Activated CD8-positive, alpha-beta memory T cell treated with anti-CD3 and anti-CD28 coated beads, Interleukin-2, amount 50 U/mL, for 1 hour (primary cell): ENCODE data around the gene DLG5.

Experiments used
- DNase-seq: peaks from one replicate; pipeline ENCODE4 v3.0.0-alpha.2; 2020; ENCODE audit errors: extremely low read depth

Gene DLG5

GRCh38 chr10:77911535-77912123 lies 14.9 kb downstream of the DLG5 start:
- no peak for DNase-seq

GRCh38 chr10:77910524-77911145 lies 15.9 kb downstream of the DLG5 start:
- no peak for DNase-seq

- DNase-seq = no peak
Observed at GRCh38 chr10:77909749-77910375, 16.7 kb downstream of the DLG5 start.

GRCh38 chr10:77909021-77909748 lies 17.4 kb downstream of the DLG5 start:
- no peak for DNase-seq

GRCh38 chr10:77907900-77908717 lies 18.4 kb downstream of the DLG5 start:
- DNase-seq = no peak

GRCh38 chr10:77907462-77907861 lies 19.1 kb downstream of the DLG5 start:
- DNase-seq = no peak

- no peak for DNase-seq
Observed at GRCh38 chr10:77906951-77907421, 19.6 kb downstream of the DLG5 start.

GRCh38 chr10:77905781-77906180 lies 20.8 kb downstream of the DLG5 start:
- no peak for DNase-seq

- no peak for DNase-seq
Observed at GRCh38 chr10:77905086-77905748, 21.3 kb downstream of the DLG5 start.

- no peak for DNase-seq
Observed at GRCh38 chr10:77904100-77904840, 22.3 kb downstream of the DLG5 start.

- no peak for DNase-seq
Observed at GRCh38 chr10:77902159-77902558, 24.4 kb downstream of the DLG5 start.

GRCh38 chr10:77901743-77902142 lies 24.8 kb downstream of the DLG5 start:
- DNase-seq = no peak

- DNase-seq = no peak
Observed at GRCh38 chr10:77899690-77900089, 26.9 kb downstream of the DLG5 start.

GRCh38 chr10:77899080-77899477 lies 27.5 kb downstream of the DLG5 start:
- no peak for DNase-seq

GRCh38 chr10:77898323-77899079 lies 28.1 kb downstream of the DLG5 start:
- DNase-seq = no peak

- DNase-seq = no peak
Observed at GRCh38 chr10:77896058-77896457, 30.5 kb downstream of the DLG5 start.

- no peak for DNase-seq
Observed at GRCh38 chr10:77894058-77894457, 32.5 kb downstream of the DLG5 start.

- no peak for DNase-seq
Observed at GRCh38 chr10:77893386-77893785, 33.2 kb downstream of the DLG5 start.

GRCh38 chr10:77892761-77893160 lies 33.8 kb downstream of the DLG5 start:
- DNase-seq = no peak
